NCI-H1694 (cell line): Measurements from ENCODE around the gene GPR62.

ENCODE experiments used
- DNase-seq: peaks from one replicate; lab custom pipeline; 2025; lab: John Stamatoyannopoulos, UW

GPR62 gene

DNA sequence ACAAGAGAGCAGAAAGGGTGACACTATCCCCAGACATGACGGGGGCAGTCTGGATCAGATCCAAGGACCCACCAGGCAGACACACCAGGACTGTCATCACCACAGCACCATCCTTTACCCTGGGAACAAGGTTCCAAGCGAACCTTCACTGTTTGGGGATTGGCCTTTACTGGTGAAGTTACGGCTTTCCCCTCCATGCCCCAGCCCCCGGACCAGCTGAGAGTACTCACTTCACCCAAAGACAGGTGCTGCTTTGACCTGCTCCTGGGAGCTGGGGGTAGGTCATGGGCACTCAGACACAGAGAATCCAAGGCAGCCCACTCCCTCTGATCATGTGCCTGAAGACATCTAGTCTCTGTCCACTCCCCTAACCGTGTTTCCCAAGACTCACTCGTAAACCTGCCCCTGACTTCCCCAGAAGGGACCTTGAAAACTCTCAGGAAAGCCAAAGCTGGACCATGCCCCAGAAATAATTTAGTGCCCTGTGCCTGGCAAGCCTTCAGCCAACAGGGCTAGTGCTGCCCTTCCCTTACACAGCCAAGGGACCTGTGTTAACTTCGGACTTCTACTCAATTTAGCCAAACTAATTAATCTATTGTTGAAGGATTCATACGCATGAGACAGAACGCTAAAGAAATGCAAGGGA is 16.3 kb upstream of the GPR62 start:
- no peak for DNase-seq

DNA sequence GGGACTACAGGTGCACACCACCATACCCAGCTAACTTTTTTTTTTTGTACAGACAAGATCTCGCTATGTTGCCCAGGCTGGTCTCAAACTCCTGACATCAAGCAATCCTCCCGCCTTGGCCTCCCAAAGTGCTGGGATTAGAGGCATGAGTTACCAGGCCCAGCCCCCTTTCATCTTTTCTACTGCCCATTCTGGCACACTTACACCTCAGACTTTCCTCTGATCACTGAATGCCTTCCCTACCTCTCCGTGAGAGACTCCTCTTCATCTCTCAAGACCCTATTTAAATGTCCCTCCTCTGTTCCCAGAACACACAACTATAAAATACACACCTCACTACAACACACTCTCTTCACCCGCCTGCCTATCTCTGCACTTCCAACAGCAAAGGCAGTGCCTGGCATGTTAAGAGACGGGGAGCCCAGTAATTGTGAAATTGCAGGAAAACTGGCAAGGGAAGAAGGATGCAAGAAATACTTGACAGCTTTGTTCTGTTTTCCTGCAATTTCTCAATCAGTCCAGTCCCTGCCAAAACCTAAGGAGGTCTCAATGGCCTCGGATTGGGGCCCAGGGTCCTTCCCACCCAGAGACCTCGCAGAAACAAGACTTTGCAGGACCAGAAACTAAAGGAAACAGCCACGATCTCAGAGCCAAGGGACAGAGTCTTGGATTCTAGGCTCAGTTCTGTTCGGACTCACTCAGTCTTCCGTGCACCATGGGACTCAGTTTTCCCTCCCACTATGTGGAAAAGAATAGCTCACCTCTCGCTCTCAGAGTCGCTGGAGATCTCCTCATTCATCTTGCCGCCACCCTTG is 14.3 kb upstream of the GPR62 start:
- DNase-seq, result no peak

GRCh38 chr3:51941463-51941797 is 13.8 kb upstream of the GPR62 start:
- no peak for DNase-seq

DNA sequence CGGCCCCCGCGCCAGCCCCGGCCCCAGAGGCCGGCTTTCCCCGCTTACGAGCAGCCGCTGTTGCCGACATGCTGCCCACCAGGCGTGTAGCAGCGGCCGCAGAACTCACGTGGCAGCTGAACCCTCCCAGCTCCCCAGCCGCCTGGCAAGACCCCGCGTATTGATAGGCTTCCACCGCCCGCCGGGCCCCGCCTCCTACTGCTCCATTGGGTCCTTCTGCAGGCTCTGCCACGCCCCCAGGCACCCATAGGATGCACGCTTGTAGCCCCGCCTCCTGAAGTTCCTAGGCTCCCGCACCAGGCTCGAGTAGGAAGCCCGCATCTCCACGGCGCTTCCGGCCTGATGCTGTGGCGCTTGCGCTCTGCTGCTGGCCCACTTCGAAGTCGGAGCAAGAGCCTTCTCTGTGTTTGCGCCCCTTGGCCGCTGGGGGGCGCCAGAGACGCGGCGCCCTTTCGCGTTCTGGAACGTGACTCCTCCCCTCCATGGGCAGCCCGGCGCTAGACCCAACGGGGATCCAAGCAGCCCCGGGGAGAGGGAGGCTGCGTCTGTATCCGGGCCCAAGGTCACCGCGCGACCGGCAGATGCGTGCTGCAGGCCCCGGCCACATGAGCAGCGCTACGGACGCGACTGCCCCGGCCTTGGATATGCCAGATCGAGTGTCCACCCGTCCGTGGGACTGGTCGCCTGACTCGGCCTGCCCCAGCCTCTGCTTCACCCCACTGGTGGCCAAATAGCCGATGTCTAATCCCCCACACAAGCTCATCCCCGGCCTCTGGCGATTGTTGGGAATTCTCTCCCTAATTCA is 13.2 kb upstream of the GPR62 start, which contains the start of the genes PARP3 and RRP9:
TSS of gene PARP3 (plus strand) at position 566 of the 805 bp plus-strand sequence. CDS start 993 bp downstream, outside the sequence.
TSS of gene RRP9 (minus strand) at position 107 of the 805 bp plus-strand sequence. CDS start at position 70, 37 bp downstream.
- DNase-seq, result peak; percentile 91

GRCh38 chr3:51942603-51943450 is 12.4 kb upstream of the GPR62 start:
- DNase-seq, result no peak

- no peak for DNase-seq
These were observed 11.5 kb upstream of the GPR62 start for GRCh38 chr3:51943451-51944391.

- DNase-seq, result no peak
These were observed 10.6 kb upstream of the GPR62 start for GRCh38 chr3:51944451-51945021.

DNA sequence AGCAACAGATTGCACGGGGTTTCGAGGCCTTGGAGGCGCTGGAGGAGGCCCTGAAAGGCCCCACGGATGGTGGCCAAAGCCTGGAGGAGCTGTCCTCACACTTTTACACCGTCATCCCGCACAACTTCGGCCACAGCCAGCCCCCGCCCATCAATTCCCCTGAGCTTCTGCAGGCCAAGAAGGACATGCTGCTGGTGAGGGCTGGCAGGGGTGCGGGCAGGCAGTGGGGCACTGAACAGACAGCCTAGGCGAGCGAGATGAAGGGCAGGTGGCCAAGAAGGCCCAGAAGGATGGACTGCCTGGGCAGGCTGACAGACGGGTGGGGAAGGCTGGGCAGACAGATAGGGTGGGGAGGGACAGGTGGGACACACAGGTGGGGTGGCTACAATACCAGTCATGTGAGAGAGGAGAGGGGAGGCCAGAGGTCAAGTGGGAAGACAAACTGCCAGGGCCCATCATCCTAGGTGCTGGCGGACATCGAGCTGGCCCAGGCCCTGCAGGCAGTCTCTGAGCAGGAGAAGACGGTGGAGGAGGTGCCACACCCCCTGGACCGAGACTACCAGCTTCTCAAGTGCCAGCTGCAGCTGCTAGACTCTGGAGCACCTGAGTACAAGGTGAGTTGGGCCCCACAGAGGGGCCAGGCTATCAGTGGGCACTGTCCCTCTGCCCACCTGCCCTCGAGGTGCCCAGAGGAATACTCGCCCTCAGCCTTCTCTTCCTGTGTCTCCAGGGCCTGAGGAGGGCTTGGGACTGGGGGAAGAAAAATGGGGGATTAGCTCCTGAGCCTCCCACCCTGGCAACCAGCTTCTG is 9.9 kb upstream of the GPR62 start:
- no peak for DNase-seq

DNA sequence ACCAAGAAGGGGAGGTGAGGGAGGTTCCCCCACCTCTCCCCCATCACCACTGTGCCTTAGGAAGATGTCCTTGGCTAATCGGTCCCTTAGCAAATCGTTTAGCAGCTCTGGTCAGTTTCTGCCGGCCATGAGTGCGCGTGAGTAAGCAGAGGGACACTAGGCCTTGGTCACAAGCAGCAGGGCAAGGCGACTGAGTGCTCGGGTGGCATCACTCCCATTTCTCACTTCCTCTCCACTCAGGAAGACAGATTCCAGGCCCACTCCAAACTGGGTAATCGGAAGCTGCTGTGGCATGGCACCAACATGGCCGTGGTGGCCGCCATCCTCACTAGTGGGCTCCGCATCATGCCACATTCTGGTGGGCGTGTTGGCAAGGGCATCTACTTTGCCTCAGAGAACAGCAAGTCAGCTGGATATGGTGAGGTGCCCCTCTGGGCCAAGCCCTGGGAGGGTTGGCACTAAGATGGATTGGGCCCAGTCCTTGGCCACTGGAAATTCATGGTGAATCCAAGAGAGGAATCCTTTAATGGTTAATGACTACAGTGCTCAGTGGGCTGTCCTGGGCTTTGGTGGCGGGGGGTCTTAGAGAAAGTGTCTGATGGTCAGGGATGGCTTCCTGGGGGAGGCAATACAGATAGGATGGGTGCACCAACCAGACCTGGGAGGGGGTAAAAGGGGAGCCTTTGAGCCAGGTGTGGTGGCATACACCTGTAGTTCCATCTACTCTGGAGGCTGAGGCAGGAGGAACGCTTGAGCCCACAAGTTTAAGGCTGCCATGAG is 9.1 kb upstream of the GPR62 start:
- no peak for DNase-seq

DNA sequence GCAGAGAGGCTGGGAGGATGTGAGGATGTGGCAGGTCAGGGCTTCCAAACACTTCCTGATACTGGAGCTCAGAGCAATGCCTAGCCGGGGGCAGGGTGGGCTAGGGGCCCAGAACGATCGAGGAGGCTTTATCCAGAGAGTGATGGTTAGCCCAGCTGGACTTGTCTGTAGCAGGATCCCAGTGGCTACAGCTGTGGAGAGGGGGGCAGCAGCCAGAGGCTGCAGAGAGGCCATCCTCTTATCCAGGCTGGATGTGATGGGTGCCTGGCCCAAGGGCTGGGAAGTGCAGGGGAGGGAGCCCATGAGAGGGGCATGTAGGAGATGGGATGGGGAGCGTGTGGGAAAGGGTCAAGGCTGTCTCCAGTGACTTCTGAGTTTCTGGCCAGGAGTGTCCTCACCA is 8.4 kb upstream of the GPR62 start:
- no peak for DNase-seq

- no peak for DNase-seq
These were observed 7.8 kb upstream of the GPR62 start for GRCh38 chr3:51947215-51947900.

DNA sequence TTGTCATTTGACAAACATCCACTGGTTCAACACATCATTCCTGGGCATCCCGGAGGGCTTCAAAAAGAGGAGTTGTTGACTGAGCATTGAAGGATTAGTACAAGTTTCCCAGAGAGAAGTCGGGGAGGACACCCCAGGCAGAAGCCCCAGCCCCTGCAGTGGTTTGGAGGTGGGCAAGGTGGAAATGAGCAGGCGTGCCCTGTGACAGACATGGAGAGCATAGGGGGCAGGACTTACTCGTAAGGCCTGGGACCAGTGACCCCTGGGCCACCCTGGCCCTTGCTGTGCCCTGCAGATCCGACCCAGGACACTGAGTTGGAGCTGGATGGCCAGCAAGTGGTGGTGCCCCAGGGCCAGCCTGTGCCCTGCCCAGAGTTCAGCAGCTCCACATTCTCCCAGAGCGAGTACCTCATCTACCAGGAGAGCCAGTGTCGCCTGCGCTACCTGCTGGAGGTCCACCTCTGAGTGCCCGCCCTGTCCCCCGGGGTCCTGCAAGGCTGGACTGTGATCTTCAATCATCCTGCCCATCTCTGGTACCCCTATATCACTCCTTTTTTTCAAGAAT is 7.1 kb upstream of the GPR62 start:
- DNase-seq, result no peak

DNA sequence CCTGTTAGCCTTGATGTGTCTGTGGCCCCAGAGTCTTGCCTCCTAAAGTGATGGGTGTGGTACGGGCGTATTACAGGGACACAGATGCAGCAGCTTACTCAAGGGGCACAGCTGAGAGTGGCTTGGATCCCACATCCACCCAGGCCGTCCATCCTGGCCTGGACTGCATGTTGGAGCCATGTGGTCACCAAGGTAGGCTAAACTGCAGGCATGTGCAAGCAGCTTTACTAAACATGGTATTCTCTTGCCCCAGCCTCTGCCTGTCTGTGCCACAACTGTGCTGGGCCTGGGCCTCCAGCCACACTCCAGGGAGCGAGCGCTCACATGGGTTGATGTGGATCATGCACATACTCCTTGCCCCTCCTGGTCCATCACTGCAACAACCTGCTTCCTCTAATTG is 6.1 kb upstream of the GPR62 start:
- no peak for DNase-seq

DNA sequence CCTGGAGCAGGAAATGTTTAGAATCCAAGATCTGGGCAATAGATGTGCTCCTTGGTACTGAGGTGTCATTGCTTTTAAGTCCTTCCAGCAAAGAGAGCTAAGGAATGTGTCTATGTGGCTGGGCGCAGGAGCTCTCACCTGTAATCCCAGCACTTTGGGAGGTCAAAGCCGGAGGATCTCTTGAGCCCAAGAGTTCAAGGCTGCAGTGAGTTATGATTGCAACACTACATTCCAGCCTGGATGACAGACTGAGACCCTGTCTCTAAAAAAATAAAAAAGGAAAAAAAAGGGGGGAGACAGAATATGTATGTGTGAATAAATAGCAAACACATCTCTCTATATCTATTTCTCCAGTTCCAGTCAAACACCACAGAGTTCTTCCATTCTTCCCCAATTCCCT is 4.3 kb upstream of the GPR62 start:
- no peak for DNase-seq

- DNase-seq, result no peak
These were observed 1.7 kb upstream of the GPR62 start for GRCh38 chr3:51953445-51953844.

DNA sequence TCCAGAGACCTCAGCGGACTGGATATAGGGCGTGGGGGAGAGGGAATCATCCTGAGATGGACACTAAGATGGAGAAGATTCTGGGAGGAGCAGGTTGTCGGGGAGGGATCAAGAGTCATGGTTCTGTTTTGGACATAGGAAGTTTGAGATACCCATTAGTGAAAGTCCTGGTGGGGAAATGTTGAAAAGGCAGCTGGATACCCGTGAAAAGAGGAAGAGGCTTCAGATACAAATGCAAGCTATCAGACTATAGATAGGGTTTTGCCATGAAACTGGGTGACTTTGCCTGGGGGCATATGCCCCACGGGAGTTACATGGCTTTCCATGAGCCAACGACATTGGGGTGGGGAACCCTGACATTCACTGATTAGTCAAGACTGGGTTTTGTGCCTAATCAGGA is 1.1 kb upstream of the GPR62 start:
- DNase-seq, result no peak

DNA sequence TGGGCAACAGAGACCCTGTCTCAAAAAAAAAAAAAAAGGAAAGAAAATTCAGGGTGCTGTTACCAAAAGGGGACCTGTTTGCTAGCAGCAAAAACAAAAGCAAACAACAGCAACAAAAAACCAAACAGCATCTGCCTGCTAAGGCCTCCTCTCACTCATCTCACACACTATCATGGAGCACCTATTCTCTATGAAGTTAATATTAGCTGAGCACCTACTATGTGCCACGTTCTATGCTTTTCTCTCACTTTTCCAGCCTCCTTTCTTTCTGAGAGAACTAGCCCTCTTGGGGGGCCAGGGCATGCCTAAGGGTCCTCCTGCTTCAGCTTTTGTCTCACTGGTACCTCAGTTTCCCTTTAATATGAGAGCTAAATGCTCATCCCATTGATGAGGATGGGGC is 468 bp upstream of the GPR62 start:
- DNase-seq, result no peak
